ENCODE results near the gene CFAP107.

Gene CFAP107

DNA sequence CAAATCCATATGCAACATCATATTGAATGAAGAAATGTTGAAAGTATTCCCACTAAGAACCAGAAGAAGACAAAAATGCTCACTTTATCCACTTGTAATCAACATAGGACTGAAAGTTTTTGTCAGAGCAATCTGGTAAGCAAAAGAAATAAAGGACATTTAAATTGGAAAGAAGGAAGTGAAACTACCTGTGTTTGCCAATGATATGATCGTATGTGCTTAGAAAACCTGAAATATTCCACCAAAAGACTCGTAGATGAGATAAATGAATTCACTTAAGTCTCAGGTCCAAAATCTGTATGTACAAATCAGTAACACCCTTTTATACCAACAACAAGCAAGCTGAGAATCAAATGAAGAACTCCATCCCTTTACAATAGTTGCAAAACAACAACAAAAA lies 53.7 kb downstream of the CFAP107 start:
- Histone ChIP-seq H3K27me3 (ENCODE audit: insufficient read depth, low read length) (no peaks in the 10 kb centered on the region), H3K9ac (ENCODE audit: low read length) (no peak overlapping the region), H3K4me2 (ENCODE audit: low read length) (no peak overlapping the region), H4K20me1 (ENCODE audit: insufficient read depth, low read length) (no peaks in the 10 kb centered on the region), H3F3A (ENCODE audit: insufficient read depth, low read length) (no peaks in the 10 kb centered on the region), H3K4me1 (ENCODE audit: insufficient read depth, low read length, severe bottlenecking) (no peaks in the 10 kb centered on the region), H3K9me2 (ENCODE audit: low read depth, low read length) (no peaks in the 10 kb centered on the region), H3K36me3 (ENCODE audit: insufficient read depth, low read length) (no peaks in the 10 kb centered on the region), H3K79me2 (ENCODE audit: insufficient read depth, low read length) (no peaks in the 10 kb centered on the region), H3K4me3 (ENCODE audit: low read depth, low read length, poor library complexity, severe bottlenecking) (no peak overlapping the region), H3K27ac (ENCODE audit: low read depth, low read length, poor library complexity, severe bottlenecking) (no peak overlapping the region), H2AFZ (ENCODE audit: low read length) (no peak overlapping the region), H3K9me3 (ENCODE audit: low read length) (no peaks in the 10 kb centered on the region)
- TF ChIP-seq, protein P1, sequence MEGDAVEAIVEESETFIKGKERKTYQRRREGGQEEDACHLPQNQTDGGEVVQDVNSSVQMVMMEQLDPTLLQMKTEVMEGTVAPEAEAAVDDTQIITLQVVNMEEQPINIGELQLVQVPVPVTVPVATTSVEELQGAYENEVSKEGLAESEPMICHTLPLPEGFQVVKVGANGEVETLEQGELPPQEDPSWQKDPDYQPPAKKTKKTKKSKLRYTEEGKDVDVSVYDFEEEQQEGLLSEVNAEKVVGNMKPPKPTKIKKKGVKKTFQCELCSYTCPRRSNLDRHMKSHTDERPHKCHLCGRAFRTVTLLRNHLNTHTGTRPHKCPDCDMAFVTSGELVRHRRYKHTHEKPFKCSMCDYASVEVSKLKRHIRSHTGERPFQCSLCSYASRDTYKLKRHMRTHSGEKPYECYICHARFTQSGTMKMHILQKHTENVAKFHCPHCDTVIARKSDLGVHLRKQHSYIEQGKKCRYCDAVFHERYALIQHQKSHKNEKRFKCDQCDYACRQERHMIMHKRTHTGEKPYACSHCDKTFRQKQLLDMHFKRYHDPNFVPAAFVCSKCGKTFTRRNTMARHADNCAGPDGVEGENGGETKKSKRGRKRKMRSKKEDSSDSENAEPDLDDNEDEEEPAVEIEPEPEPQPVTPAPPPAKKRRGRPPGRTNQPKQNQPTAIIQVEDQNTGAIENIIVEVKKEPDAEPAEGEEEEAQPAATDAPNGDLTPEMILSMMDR (IDR thresholded peaks at IDR 0.05; ENCODE audit: low read length): no peak
- TF ChIP-seq EZH2 (IDR thresholded peaks at IDR 0.05; ENCODE audit: borderline replicate concordance, low read length): no peak

DNA sequence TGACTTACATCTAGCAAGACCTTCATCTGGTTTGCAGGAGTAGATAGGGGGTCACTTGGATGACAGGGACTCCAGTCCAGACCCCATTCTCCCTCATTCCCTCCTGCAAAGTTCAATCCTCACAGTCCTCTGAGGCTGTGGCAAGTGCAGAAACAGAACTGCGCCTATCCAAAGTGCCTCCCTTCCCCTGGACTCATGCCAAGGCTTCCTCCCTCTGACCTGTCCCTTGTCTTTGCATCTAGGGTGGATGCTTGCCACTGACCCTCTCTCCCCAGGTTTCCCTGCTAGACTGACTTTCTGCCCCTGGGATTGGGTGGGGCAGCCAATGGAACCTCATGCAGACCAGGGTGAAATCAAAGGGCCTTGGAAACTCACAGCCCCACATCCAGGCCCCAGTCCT lies 63.9 kb downstream of the CFAP107 start:
- Histone ChIP-seq H4K20me1 (ENCODE audit: insufficient read depth, low read length) (no peaks in the 10 kb centered on the region), H3K9me3 (ENCODE audit: low read length) (no peaks in the 10 kb centered on the region), H3K27ac (ENCODE audit: low read depth, low read length, poor library complexity, severe bottlenecking) (no peak overlapping the region), H3K4me2 (ENCODE audit: low read length) (no peak overlapping the region), H3K4me1 (ENCODE audit: insufficient read depth, low read length, severe bottlenecking) (no peaks in the 10 kb centered on the region), H3K4me3 (ENCODE audit: low read depth, low read length, poor library complexity, severe bottlenecking) (no peak overlapping the region), H3F3A (ENCODE audit: insufficient read depth, low read length) (no peaks in the 10 kb centered on the region), H2AFZ (ENCODE audit: low read length) (no peak overlapping the region), H3K27me3 (ENCODE audit: insufficient read depth, low read length) (no peaks in the 10 kb centered on the region), H3K9me2 (ENCODE audit: low read depth, low read length) (no peaks in the 10 kb centered on the region), H3K9ac (ENCODE audit: low read length) (no peak overlapping the region), H3K79me2 (ENCODE audit: insufficient read depth, low read length) (no peaks in the 10 kb centered on the region), H3K36me3 (ENCODE audit: insufficient read depth, low read length) (no peaks in the 10 kb centered on the region)
- TF ChIP-seq, protein P1 (IDR thresholded peaks at IDR 0.05; ENCODE audit: low read length): no peak
- TF ChIP-seq EZH2 (IDR thresholded peaks at IDR 0.05; ENCODE audit: borderline replicate concordance, low read length): no peak

DNA sequence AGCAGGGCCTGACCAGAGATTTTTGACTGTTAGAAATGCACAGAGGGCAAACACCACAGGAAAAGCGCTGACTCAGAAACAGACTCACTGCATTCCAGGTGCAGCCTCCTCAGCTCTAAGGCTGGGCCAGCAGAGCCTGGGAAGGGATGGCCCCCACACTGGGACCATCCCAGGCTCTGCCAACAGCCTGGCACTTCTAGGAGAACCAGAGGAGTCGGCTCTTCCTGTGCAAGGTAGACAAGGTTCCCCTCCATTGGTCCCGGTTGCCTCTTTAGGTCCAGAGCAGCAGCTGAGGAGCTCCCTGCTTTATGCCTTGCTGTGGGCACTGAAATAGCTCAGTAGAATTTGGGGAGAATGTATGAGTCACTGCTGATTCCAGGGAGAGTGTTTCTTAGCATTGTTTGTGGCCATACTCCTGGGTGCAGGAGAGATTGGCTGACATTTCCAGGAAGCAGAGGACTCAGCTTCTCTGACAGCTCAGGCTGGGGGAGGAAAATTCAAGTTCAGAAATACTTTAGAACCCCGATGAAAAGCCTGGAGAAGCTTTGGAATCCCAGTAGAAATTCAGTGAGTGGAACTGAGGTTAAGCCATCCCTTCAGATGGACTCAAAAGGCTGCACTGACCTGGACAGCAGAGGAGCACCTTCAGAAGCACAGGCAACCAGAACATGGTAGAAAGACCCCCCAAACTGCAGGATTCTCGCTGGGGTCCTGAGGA lies 64.8 kb downstream of the CFAP107 start:
- H4K20me1 ChIP-seq (ENCODE audit: insufficient read depth, low read length): no peaks in the 10 kb centered on the region
- H3F3A ChIP-seq (ENCODE audit: insufficient read depth, low read length): no peaks in the 10 kb centered on the region
- H2AFZ ChIP-seq (ENCODE audit: low read length): no peak overlapping the region
- no peak overlapping the region for H3K4me3 ChIP-seq (ENCODE audit: low read depth, low read length, poor library complexity, severe bottlenecking)
- no peaks in the 10 kb centered on the region for H3K79me2 ChIP-seq (ENCODE audit: insufficient read depth, low read length)
- TF ChIP-seq, protein P1 (IDR thresholded peaks at IDR 0.05; ENCODE audit: low read length): no peak
- no peak overlapping the region for H3K9ac ChIP-seq (ENCODE audit: low read length)
- H3K4me2 ChIP-seq (ENCODE audit: low read length): no peak overlapping the region
- no peaks in the 10 kb centered on the region for H3K27me3 ChIP-seq (ENCODE audit: insufficient read depth, low read length)
- no peaks in the 10 kb centered on the region for H3K4me1 ChIP-seq (ENCODE audit: insufficient read depth, low read length, severe bottlenecking)
- no peaks in the 10 kb centered on the region for H3K9me3 ChIP-seq (ENCODE audit: low read length)
- no peak overlapping the region for H3K27ac ChIP-seq (ENCODE audit: low read depth, low read length, poor library complexity, severe bottlenecking)
- no peaks in the 10 kb centered on the region for H3K9me2 ChIP-seq (ENCODE audit: low read depth, low read length)
- no peaks in the 10 kb centered on the region for H3K36me3 ChIP-seq (ENCODE audit: insufficient read depth, low read length)

Data from OCI-LY1 (cell line).